Psoas muscle (tissue), 8 donors: ENCODE results near the gene FAT2. TPM values are rescaled to one million over a fixed set of nuclear protein-coding genes. Genes with fewer than 3 reads are reported as not detected.

Experiments used
- ATAC-seq, 4 donors: fragments of 200-7000 bp; cut with Tn5 transposase; one replicate each; pipeline ENCODE4 v1.9.1; 2020; ENCODE audit warnings: moderate library complexity in 3 of 4, mild to moderate bottlenecking in 2 of 4
- DNase-seq, 2 donors: peaks; one replicate each; pipeline ENCODE4 v3.0.0-alpha.2; 2020
- H3K27ac ChIP-seq: fragments of 200-600 bp; one replicate; pipeline ENCODE4 v1.8.0; 2022
- H3K27me3 ChIP-seq, 3 donors: fragments of 200-600 bp in 1 of 3; one replicate each; pipeline versions ENCODE4 v1.6.1 to v1.8.0; 2013 to 2022; ENCODE audit warnings: low read length in 2 of 3, mild to moderate bottlenecking in 2 of 3, moderate library complexity in 1 of 3; ENCODE audit not compliant: insufficient read depth in 3 of 3
- H3K36me3 ChIP-seq, 2 donors: fragments of 200-600 bp in 1 of 2; one replicate each; pipeline versions ENCODE4 v1.6.1 to v1.8.0; 2013 to 2022; ENCODE audit warnings: low read depth in 1 of 2, mild to moderate bottlenecking in 1 of 2, moderate library complexity in 1 of 2; ENCODE audit not compliant: insufficient read depth in 1 of 2
- H3K4me1 ChIP-seq: fragments of 200-600 bp; one replicate; pipeline ENCODE4 v1.8.0; 2022
- H3K4me3 ChIP-seq: fragments of 200-600 bp; one replicate; pipeline ENCODE4 v1.8.0; 2022; ENCODE audit warnings: mild to moderate bottlenecking
- H3K9me3 ChIP-seq: fragments of 200-600 bp; one replicate; pipeline ENCODE4 v1.8.0; 2022
- whole genome bisulfite sequencing, 3 donors: extraction: QIAGEN DNeasy Blood & Tissue Kit; methylation state at CpG; one replicate each; pipeline versions ENCODE4 v1.1.6 to v1.1.7; 2013; 5-methylcytosine and 5-hydroxymethylcytosine counted together
- intact Hi-C, 2 donors: fragments of 100-400 bp; cut with DNase I; formaldehyde crosslinking; loops; one replicate each; pipeline versions ENCODE4 v1.11.0 to v1.14.2; 2022
- polyA plus RNA-seq, 3 donors: library from polyadenylated mRNA; stranded (reverse); fragments of 200-250 nt; gene quantifications; one replicate each; pipeline ENCODE4 v1.2.3, GENCODE V29; 2013
- total RNA-seq, 4 donors: library from RNA; stranded (reverse); fragmentation: NEBNext Ultra II Directional in 2 of 4; extraction: Animal tissue kit (Norgen Biotek cat#: 25700) in 2 of 4; gene quantifications; one replicate each; pipeline versions ENCODE4 v1.2.1 to v1.2.4, GENCODE V29; 2021 to 2023
- TF ChIP-seq, protein P1 (sequence below): fragments of 200-600 bp; IDR thresholded peaks from one replicate; pipeline ENCODE4 v1.8.0; 2022; ENCODE audit warnings: antibody characterized with exemption
- donor health status: healthy with polysubstance abuse.
- donor health status: DM: no; HTN: no; CAD: no; lungs with moderate emphysema.
- donor health status: Bipolar disorder and iron deficiency.
- donor health status: healthy.
- donor health status: DM: yes; HTN: yes; CAD: no.
- donor health status: DM: no; HTN: no; CAD: no.
- donor health status: DM: no; HTN: no; CAD: no.
- donor health status: DM: yes; HTN: yes; CAD: no.

Gene FAT2
- total and polyA plus RNA-seq, 7 donors = 0.01 to 0.03 (median 0.02) TPM; not detected in 3

DNA sequence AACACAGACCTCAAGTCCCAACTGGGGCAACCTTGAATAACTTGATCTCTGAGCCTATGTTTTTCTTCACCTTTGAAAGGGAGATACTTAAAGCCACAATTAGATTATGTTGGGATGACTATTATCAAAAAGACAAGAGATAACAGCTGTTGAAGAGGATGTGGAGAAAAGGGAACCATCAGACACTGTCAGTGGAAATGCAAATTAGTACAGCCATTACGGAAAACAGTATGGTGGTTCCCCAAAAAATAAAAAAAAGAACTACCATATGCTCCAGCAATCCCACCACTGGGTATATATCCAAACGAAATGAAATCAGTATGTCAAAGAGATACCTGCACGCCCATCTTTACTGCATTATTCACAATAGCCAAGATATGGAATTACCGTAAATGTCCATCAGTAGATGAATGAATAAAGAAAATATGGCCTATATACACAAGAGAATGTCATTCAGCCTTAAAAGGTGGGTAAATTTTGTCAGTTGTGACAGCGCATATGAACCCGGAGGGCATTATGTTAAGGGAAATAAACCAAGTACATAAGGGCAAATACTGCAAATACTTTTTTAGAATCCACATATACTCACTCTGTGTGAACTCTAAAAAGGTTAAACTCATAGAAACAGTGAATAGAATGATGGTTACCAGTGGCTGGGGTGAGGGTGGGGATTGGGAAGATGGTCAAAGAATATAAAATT is 12.7 kb downstream of the FAT2 start:
- no peak for ATAC-seq
- Histone ChIP-seq H3K4me3 (no peak overlapping the region), H3K4me1 (peaks cover 3% of the 10 kb centered on the region), H3K27ac (no peak overlapping the region), H3K27me3 (no peaks in the 10 kb centered on the region), H3K9me3 (no peaks in the 10 kb centered on the region), H3K36me3 (no peaks in the 10 kb centered on the region)
- intact Hi-C loops = no loop called here
- TF ChIP-seq, protein P1, sequence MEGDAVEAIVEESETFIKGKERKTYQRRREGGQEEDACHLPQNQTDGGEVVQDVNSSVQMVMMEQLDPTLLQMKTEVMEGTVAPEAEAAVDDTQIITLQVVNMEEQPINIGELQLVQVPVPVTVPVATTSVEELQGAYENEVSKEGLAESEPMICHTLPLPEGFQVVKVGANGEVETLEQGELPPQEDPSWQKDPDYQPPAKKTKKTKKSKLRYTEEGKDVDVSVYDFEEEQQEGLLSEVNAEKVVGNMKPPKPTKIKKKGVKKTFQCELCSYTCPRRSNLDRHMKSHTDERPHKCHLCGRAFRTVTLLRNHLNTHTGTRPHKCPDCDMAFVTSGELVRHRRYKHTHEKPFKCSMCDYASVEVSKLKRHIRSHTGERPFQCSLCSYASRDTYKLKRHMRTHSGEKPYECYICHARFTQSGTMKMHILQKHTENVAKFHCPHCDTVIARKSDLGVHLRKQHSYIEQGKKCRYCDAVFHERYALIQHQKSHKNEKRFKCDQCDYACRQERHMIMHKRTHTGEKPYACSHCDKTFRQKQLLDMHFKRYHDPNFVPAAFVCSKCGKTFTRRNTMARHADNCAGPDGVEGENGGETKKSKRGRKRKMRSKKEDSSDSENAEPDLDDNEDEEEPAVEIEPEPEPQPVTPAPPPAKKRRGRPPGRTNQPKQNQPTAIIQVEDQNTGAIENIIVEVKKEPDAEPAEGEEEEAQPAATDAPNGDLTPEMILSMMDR = no peak
- 93 to 95% (median 93%) methylated on average over 6 of the region's 6 CpGs for WGBS, 3 donors
- no peak for DNase-seq

DNA sequence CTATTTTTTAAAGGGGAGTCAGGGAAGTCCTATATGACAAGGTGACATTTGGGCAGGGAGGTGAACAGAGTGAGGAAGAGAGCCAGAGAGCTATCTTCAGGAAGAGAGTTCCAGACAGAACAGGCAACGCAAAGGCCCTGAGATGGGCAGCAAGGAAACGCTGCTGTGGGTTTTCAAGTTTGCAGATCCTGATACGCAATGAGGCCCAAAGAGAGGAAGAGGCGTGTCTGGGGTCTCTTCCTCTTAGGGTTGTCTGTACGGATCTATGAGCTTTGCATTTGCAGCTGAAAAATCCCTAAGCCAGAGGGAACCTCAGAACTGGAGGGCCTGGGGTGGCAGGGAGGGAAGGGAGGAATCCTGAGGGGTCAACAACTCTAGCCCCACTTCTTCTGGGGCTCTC is 13.6 kb downstream of the FAT2 start:
- H3K27ac ChIP-seq = no peak overlapping the region
- WGBS, 3 donors = 72 to 87% (median 79%) methylated on average over 5 of the region's 5 CpGs
- H3K27me3 ChIP-seq = no peaks in the 10 kb centered on the region
- H3K4me1 ChIP-seq = peaks cover 3% of the 10 kb centered on the region
- H3K9me3 ChIP-seq = no peaks in the 10 kb centered on the region
- intact Hi-C loops = no loop called here
- H3K36me3 ChIP-seq = no peaks in the 10 kb centered on the region
- ATAC-seq = no peak
- no peak for DNase-seq
- no peak overlapping the region for H3K4me3 ChIP-seq
- TF ChIP-seq, protein P1 = no peak

DNA sequence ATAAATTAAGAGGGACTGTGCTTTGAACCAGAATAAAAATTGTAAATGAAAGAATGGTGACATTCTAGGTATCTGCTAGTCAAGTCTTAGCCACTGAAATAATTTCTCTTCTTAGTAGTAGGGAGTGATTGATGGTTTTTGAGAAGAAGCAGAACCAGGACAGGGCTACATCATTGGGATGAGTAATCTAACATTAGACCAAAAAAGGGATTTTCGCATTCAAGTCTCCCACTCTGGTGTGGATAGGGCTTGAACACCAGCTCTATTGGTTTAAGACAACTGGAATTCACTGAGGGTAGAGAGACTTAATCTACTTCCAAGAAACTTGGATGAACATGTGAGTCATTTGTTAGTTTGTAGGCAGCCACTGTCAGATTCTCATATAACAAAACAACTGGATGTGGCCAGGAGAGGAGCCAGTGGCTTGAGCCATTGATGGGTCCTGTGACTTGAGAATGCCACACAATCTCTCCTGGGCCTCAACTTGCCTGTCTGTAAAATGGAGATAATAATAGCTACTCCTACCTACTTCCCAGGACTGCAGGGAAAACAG is 16.6 kb downstream of the FAT2 start:
- intact Hi-C loops = no loop called here
- ATAC-seq = peak in 1 of 4 donors; percentile 71

DNA sequence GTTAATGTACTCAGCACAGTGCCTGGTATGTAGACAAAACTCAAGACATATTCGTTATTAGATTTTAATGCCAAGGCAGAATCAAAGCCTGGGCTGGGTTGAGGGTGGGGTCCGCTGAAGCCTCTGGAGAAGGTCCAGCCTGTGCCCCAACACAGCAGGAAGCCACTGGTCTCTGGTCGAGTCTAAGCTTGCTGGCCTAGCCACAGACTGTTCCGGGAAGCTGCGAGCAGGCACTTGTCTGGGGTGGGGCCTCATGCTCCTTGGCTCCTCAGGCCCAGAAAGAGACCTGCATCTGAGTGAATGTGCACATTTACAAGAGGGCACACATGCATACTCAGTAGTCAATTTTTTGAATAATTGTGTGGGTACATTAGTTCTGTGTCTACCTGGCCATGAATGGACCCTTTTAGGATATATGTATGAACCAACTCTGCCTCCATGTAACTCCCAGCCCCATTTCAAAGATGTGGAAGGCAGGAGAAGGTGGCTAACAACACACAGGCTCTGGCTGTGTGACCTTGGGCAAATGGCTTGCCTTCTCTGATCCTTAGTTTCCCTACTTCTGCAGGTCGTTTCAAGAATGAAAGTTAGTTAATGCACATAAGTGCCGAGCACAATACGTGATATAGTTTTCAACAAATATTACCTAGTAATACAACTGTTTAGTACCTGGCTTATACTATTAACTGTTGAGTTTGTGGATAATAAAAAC is 18.3 kb downstream of the FAT2 start:
- Histone ChIP-seq H3K9me3 (no peaks in the 10 kb centered on the region), H3K36me3 (no peaks in the 10 kb centered on the region), H3K4me3 (no peak overlapping the region), H3K4me1 (no peaks in the 10 kb centered on the region), H3K27ac (no peak overlapping the region), H3K27me3 (no peaks in the 10 kb centered on the region)
- 83 to 91% (median 85%) methylated on average over 8 of the region's 8 CpGs for WGBS, 3 donors
- intact Hi-C loops = no loop called here
- DNase-seq = no peak
- no peak for ATAC-seq
- TF ChIP-seq, protein P1 = no peak

More for the DNA sequence above, 16.6 kb downstream of the FAT2 start:
- WGBS, 3 donors = 93 to 100% (median 95%) methylated on average over 1 of the region's 1 CpG
- no peak overlapping the region for H3K4me3 ChIP-seq
- no peaks in the 10 kb centered on the region for H3K27me3 ChIP-seq
- no peak overlapping the region for H3K27ac ChIP-seq
- H3K9me3 ChIP-seq = no peaks in the 10 kb centered on the region
- no peak for DNase-seq
- H3K36me3 ChIP-seq = no peaks in the 10 kb centered on the region
- TF ChIP-seq, protein P1 = no peak
- H3K4me1 ChIP-seq = no peaks in the 10 kb centered on the region
